H1 (cell line): ENCODE results near the gene ITPKC. TPM values are rescaled to one million over a fixed set of nuclear protein-coding genes. Genes with fewer than 3 reads are reported as not detected.

Experiments used
- CTCF ChIA-PET: fragments of 300-600 bp; sonication (Branson Sonifier 250); formaldehyde crosslinking; loops from one replicate; lab custom pipeline; 2021; ENCODE audit not compliant: partially characterized antibody; lab: Charles Lee
- POLR2A ChIA-PET: fragments of 300-600 bp; sonication (Branson Sonifier 250); formaldehyde crosslinking; loops from one replicate; lab custom pipeline; 2021; ENCODE audit warnings: inconsistent platforms; ENCODE audit not compliant: partially characterized antibody; lab: Charles Lee
- DNase-seq, 2 experiments: peaks; one replicate each; pipeline versions ENCODE4 v3.0.0 to v3.0.0-alpha.2; 2010 to 2022; ENCODE audit warnings: low spot score in 2 of 2, low read depth in 1 of 2, mixed read lengths in 1 of 2
- FAIRE-seq: peaks from 2 replicates; lab custom pipeline; 2011; peaks lifted over from hg19 to GRCh38; lab: Jason Lieb, UNC
- H2AFZ ChIP-seq: 2 replicates; pipeline ENCODE4 v1.8.1; 2012; ENCODE audit warnings: low read length, inconsistent platforms
- H2AK5ac ChIP-seq: 2 replicates; pipeline ENCODE4 v1.6.1; 2013; ENCODE audit warnings: low read depth, low read length
- H2BK120ac ChIP-seq: replicated peaks from 2 replicates; pipeline ENCODE3; 2013; ENCODE audit warnings: low read depth, low read length, inconsistent platforms
- H2BK12ac ChIP-seq: 2 replicates; pipeline ENCODE4 v1.6.1; 2013; ENCODE audit warnings: low read depth, low read length
- H2BK15ac ChIP-seq: 2 replicates; pipeline ENCODE4 v1.6.1; 2013; ENCODE audit warnings: low read length
- H2BK20ac ChIP-seq: 2 replicates; pipeline ENCODE4 v1.6.1; 2013; ENCODE audit warnings: low read length
- H2BK5ac ChIP-seq: 2 replicates; pipeline ENCODE4 v1.6.1; 2013; ENCODE audit warnings: low read depth, low read length
- H3K14ac ChIP-seq: 2 replicates; pipeline ENCODE4 v1.6.1; 2013; ENCODE audit warnings: inconsistent platforms; ENCODE audit not compliant: insufficient read length
- H3K18ac ChIP-seq: 2 replicates; pipeline ENCODE4 v1.6.1; 2013; ENCODE audit warnings: low read length; ENCODE audit errors: extremely low read depth
- H3K23ac ChIP-seq: 2 replicates; pipeline ENCODE4 v1.6.1; 2013; ENCODE audit warnings: inconsistent platforms; ENCODE audit not compliant: insufficient read length
- H3K23me2 ChIP-seq: 2 replicates; pipeline ENCODE4 v1.6.1; 2013; ENCODE audit warnings: low read depth, low read length
- H3K27ac ChIP-seq: 2 replicates; pipeline ENCODE4 v1.6.1; 2011; ENCODE audit warnings: low read depth, low read length, inconsistent platforms
- H3K27me3 ChIP-seq, 4 experiments: replicated peaks in 1 of 4; 1 replicate in 1 of 4; 2 replicates in 3 of 4; pipeline versions ENCODE4 v1.6.1 to v1.8.1; 2011 to 2013; ENCODE audit warnings: low read length in 3 of 4, mild to moderate bottlenecking in 3 of 4, inconsistent platforms in 2 of 4, mixed read lengths in 2 of 4, moderate library complexity in 1 of 4; ENCODE audit not compliant: control insufficient read depth in 3 of 4, insufficient read depth in 3 of 4; ENCODE audit errors: extremely low read depth in 1 of 4
- H3K36me3 ChIP-seq, 4 experiments: 2 replicates each; pipeline versions ENCODE4 v1.6.1 to v1.8.1; 2011 to 2013; ENCODE audit warnings: mild to moderate bottlenecking in 4 of 4, low read length in 3 of 4, moderate library complexity in 2 of 4, control low read depth in 1 of 4, inconsistent platforms in 1 of 4; ENCODE audit not compliant: insufficient read depth in 4 of 4, control insufficient read depth in 2 of 4
- H3K4ac ChIP-seq: replicated peaks from 2 replicates; pipeline ENCODE3; 2013; ENCODE audit warnings: low read length, low read depth, mixed read lengths, inconsistent platforms; ENCODE audit not compliant: insufficient read length
- H3K4me1 ChIP-seq, 4 experiments: replicated peaks in 1 of 4; 1 replicate in 1 of 4; 2 replicates in 3 of 4; pipeline versions ENCODE4 v1.6.1 to v1.8.1; 2011 to 2013; ENCODE audit warnings: low read length in 3 of 4, inconsistent platforms in 2 of 4, mixed read lengths in 1 of 4; ENCODE audit not compliant: insufficient read depth in 4 of 4, control insufficient read depth in 3 of 4
- H3K4me2 ChIP-seq, 2 experiments: 2 replicates each; pipeline versions ENCODE4 v1.6.1 to v1.8.1; 2011 to 2013; ENCODE audit warnings: low read depth in 2 of 2, low read length in 2 of 2, control low read depth in 1 of 2, inconsistent platforms in 1 of 2, mild to moderate bottlenecking in 1 of 2; ENCODE audit not compliant: insufficient read depth in 1 of 2
- H3K4me3 ChIP-seq, 4 experiments: fragments of 200-600, 300-600 bp in 1 of 4; sonication (generic), shearing (Covaris generic), sonication (Bioruptor Twin) in 1 of 4; 2 replicates each; pipeline versions ENCODE4 v1.5.1 to v1.8.1; 2011 to 2016; ENCODE audit warnings: low read length in 4 of 4, low read depth in 3 of 4, control low read depth in 2 of 4, inconsistent platforms in 2 of 4, mild to moderate bottlenecking in 2 of 4, mixed read lengths in 1 of 4, moderate library complexity in 1 of 4; ENCODE audit not compliant: insufficient read depth in 2 of 4; ENCODE audit errors: extremely low read depth in 1 of 4
- H3K56ac ChIP-seq: replicated peaks from 2 replicates; pipeline ENCODE3; 2013; ENCODE audit warnings: low read depth, mild to moderate bottlenecking, mixed read lengths, low read length, inconsistent platforms; ENCODE audit not compliant: insufficient read length
- H3K79me1 ChIP-seq: 2 replicates; pipeline ENCODE4 v1.6.1; 2013; ENCODE audit warnings: low read depth, low read length, control low read depth
- H3K79me2 ChIP-seq, 2 experiments: 2 replicates each; pipeline versions ENCODE4 v1.6.1 to v1.8.1; 2012 to 2013; ENCODE audit warnings: low read length in 2 of 2, mild to moderate bottlenecking in 2 of 2, inconsistent platforms in 1 of 2; ENCODE audit not compliant: insufficient read depth in 2 of 2, control insufficient read depth in 1 of 2
- H3K9ac ChIP-seq, 4 experiments: replicated peaks in 1 of 4; 1 replicate in 1 of 4; 2 replicates in 3 of 4; pipeline versions ENCODE4 v1.6.1 to v1.8.1; 2011 to 2013; ENCODE audit warnings: low read depth in 3 of 4, low read length in 3 of 4, control low read depth in 2 of 4, mild to moderate bottlenecking in 2 of 4, moderate library complexity in 2 of 4, inconsistent platforms in 1 of 4; ENCODE audit errors: extremely low read depth in 1 of 4
- H3K9me3 ChIP-seq, 2 experiments: 2 replicates each; pipeline versions ENCODE4 v1.6.1 to v1.8.1; 2012 to 2013; ENCODE audit warnings: mild to moderate bottlenecking in 2 of 2, moderate library complexity in 2 of 2, control low read depth in 1 of 2, inconsistent platforms in 1 of 2, low read depth in 1 of 2, low read length in 1 of 2, mixed read lengths in 1 of 2; ENCODE audit not compliant: insufficient read depth in 2 of 2
- H4K20me1 ChIP-seq, 2 experiments: replicated peaks in 1 of 2; 2 replicates each; pipeline versions ENCODE3 to v1.8.1; 2011 to 2013; ENCODE audit warnings: inconsistent platforms in 2 of 2, low read length in 2 of 2, mild to moderate bottlenecking in 1 of 2; ENCODE audit not compliant: insufficient read depth in 2 of 2, control insufficient read depth in 1 of 2
- H4K5ac ChIP-seq: 2 replicates; pipeline ENCODE4 v1.6.1; 2013; ENCODE audit warnings: low read length, low read depth, mixed read lengths, inconsistent platforms; ENCODE audit not compliant: insufficient read length
- H4K8ac ChIP-seq: 2 replicates; pipeline ENCODE4 v1.8.0; 2013; ENCODE audit warnings: mild to moderate bottlenecking, moderate library complexity, low read length, inconsistent platforms; ENCODE audit not compliant: insufficient read depth; ENCODE audit errors: extremely low read depth
- H4K91ac ChIP-seq: replicated peaks from 2 replicates; pipeline ENCODE3; 2013; ENCODE audit warnings: low read length, mixed read lengths, inconsistent platforms; ENCODE audit not compliant: insufficient read length
- CHD1 ChIP-seq: IDR thresholded peaks from 2 replicates; pipeline ENCODE4 v1.6.1; 2012; ENCODE audit warnings: low read depth, low read length, improper control_type of control experiment
- EZH2 ChIP-seq: fragments of 200-600 bp; sonication (generic); IDR thresholded peaks from 2 replicates; pipeline ENCODE4 v1.7.1; 2012; ENCODE audit warnings: low read depth, mild to moderate bottlenecking, moderate library complexity, low read length, inconsistent platforms; ENCODE audit not compliant: severe bottlenecking
- KDM5A ChIP-seq: fragments of 200-600 bp; IDR thresholded peaks from 2 replicates; pipeline ENCODE4 v1.7.1; 2012; ENCODE audit warnings: mild to moderate bottlenecking, low read length, inconsistent platforms, mixed read lengths
- WGBS, 2 experiments: shearing (Covaris generic) in 1 of 2; methylation state at CpG; one replicate each; pipeline versions ENCODE4 v1.1.6 to v1.1.7; 2013 to 2015; ENCODE audit warnings: low lambda C conversion rate in 2 of 2, mixed read lengths in 2 of 2, inconsistent platforms in 1 of 2, low coverage in 1 of 2, missing lambda C conversion rate in 1 of 2; ENCODE audit not compliant: insufficient replicate concordance in 2 of 2, insufficient coverage in 1 of 2, insufficient read length in 1 of 2; ENCODE audit errors: extremely low coverage in 1 of 2, missing lambda C conversion rate in 1 of 2; 5-methylcytosine and 5-hydroxymethylcytosine counted together
- polyA plus RNA-seq, 7 experiments: library from polyadenylated mRNA; depleted of rRNA in 3 of 7; stranded (reverse) in 5 of 7; unstranded in 2 of 7; fragments of >200 nt in 5 of 7; fragments of 200-250 nt in 2 of 7; gene quantifications; 1 replicate in 5 of 7; 2 replicates in 1 of 7; 4 replicates in 1 of 7; pipeline versions ENCODE4 v1.2.1 to v1.2.3, GENCODE V29; 2011 to 2013; ENCODE audit warnings: missing spikeins in 2 of 7, mixed read lengths in 2 of 7
- total RNA-seq: library from RNA; stranded (reverse); fragmentation: NEBNext Ultra II Directional; extraction: Animal tissue kit (Norgen Biotek cat#: 25700); gene quantifications from 2 replicates; pipeline ENCODE4 v1.2.1, GENCODE V29; 2021

Gene ITPKC
- total and polyA plus RNA-seq, 2 of the 8 experiments (the other 6 are each of a cell fraction or from before 2014, with no cell fraction given): 5.2 to 8.9 TPM

- Histone ChIP-seq H3K27me3 (no peaks in the 10 kb centered on the region; a peak in 1 of 7 replicates), H3K18ac (no peak overlapping the region), H3K27ac (no peak overlapping the region), H3K9me3 (no peaks in the 10 kb centered on the region), H2AFZ (no peak overlapping the region), H3K56ac (no peak overlapping the region), H3K79me1 (no peaks in the 10 kb centered on the region), H3K79me2 (no peaks in the 10 kb centered on the region), H3K9ac (no peak overlapping the region), H2BK120ac (no peak overlapping the region), H3K36me3 (peaks cover 9 to 57% (median 33%) of the 10 kb centered on the region in 4 experiments; a peak in 7 of 8 replicates), H4K8ac (no peak overlapping the region), H3K23me2 (peaks cover 2% of the 10 kb centered on the region; the same call in 1 of the 2 replicates), H2BK5ac (no peak overlapping the region), H4K20me1 (peaks cover 0 to 11% of the 10 kb centered on the region in 2 experiments), H3K4me3 (no peak overlapping the region), H4K5ac (no peak overlapping the region), H2AK5ac (no peak overlapping the region), H2BK12ac (no peak overlapping the region), H2BK20ac (no peak overlapping the region), H3K23ac (no peak overlapping the region), H3K4me1 (no peaks in the 10 kb centered on the region), H2BK15ac (no peak overlapping the region), H4K91ac (no peak overlapping the region), H3K14ac (no peak overlapping the region), H3K4me2 (no peak overlapping the region), H3K4ac (no peak overlapping the region)
- DNase-seq (no peak), FAIRE-seq (no peak)
- POLR2A ChIA-PET: interaction anchor here (0.8 to 1.2 kb wide), 2 partner anchors 14 to 21 kb away, joined by 3 read pairs; no protein-coding TSS in a partner anchor
- WGBS, 2 experiments: 97% methylated on average over 2 of the region's 2 CpGs; no CpG with 5 or more reads in 1 of the 2 experiments
- TF ChIP-seq EZH2 (no peak), CHD1 (no peak), KDM5A (no peak)
- CTCF ChIA-PET: interaction anchor here (0.7 to 1.5 kb wide), 4 partner anchors 9 to 37 kb away, joined by 3 read pairs; no protein-coding TSS in a partner anchor
Observed at GRCh38 chr19:40672038-40672437, 44.9 kb upstream of the ITPKC start.
